Caco-2 (cell line): Measurements from ENCODE around the gene CCDC169. TPM values are rescaled to one million over a fixed set of nuclear protein-coding genes. Genes with fewer than 3 reads are reported as not detected.

ENCODE experiments used
- BruUV-seq: library from RNA; stranded (reverse); fragments of 400-500 nt; replicated peaks from 2 replicates; lab custom pipeline; 2021; lab: Mats Ljungman, UMichigan
- CTCF ChIA-PET: fragments of 300-600 bp; sonication (Branson Sonifier 250); formaldehyde crosslinking; loops from one replicate; lab custom pipeline; 2022; ENCODE audit warnings: antibody characterized with exemption; lab: Charles Lee
- POLR2A ChIA-PET: fragments of 300-600 bp; sonication (Branson Sonifier 250); formaldehyde crosslinking; loops from one replicate; lab custom pipeline; 2022; ENCODE audit warnings: antibody characterized with exemption; lab: Charles Lee
- DNase-seq, 2 experiments: peaks; one replicate each; pipeline versions ENCODE4 v3.0.0 to v3.0.0-alpha.2; 2020 to 2022
- H3K27me3 ChIP-seq: replicated peaks from 2 replicates; pipeline ENCODE4 v1.6.0; 2011; ENCODE audit warnings: low read length; ENCODE audit not compliant: control insufficient read depth, insufficient read depth
- H3K36me3 ChIP-seq: 2 replicates; pipeline ENCODE4 v1.5.1; 2011; ENCODE audit warnings: low read length; ENCODE audit not compliant: control insufficient read depth, insufficient read depth
- H3K4me1 ChIP-seq: fragments of 250-450 bp; sonication (Bioruptor Pico); 2 replicates; pipeline ENCODE4 v1.5.1; 2020; ENCODE audit warnings: mild to moderate bottlenecking
- H3K4me3 ChIP-seq: 2 replicates; pipeline ENCODE4 v1.5.1; 2011; ENCODE audit warnings: low read depth, mild to moderate bottlenecking, control low read depth, low read length
- H3K9me3 ChIP-seq: fragments of 250-450 bp; sonication (Bioruptor Pico); 2 replicates; pipeline ENCODE4 v1.5.1; 2020; ENCODE audit warnings: mild to moderate bottlenecking, moderate library complexity
- H3K27ac Mint-ChIP-seq: one replicate; pipeline ENCODE4 v1.8.0; 2022; ENCODE audit warnings: mixed read lengths; ENCODE audit not compliant: unreplicated experiment
- H3K27me3 Mint-ChIP-seq: one replicate; pipeline ENCODE4 v1.8.0; 2022; ENCODE audit warnings: mixed read lengths; ENCODE audit not compliant: insufficient read depth, unreplicated experiment
- H3K36me3 Mint-ChIP-seq: one replicate; pipeline ENCODE4 v1.8.0; 2022; ENCODE audit warnings: mild to moderate bottlenecking, mixed read lengths; ENCODE audit not compliant: insufficient read depth, unreplicated experiment
- H3K4me1 Mint-ChIP-seq: one replicate; pipeline ENCODE4 v1.8.0; 2022; ENCODE audit warnings: low read depth, mixed read lengths; ENCODE audit not compliant: unreplicated experiment
- H3K4me3 Mint-ChIP-seq: one replicate; pipeline ENCODE4 v1.8.0; 2022; ENCODE audit warnings: mild to moderate bottlenecking, moderate library complexity, mixed read lengths; ENCODE audit not compliant: unreplicated experiment
- H3K9me3 Mint-ChIP-seq: one replicate; pipeline ENCODE4 v1.8.0; 2022; ENCODE audit warnings: mixed read lengths; ENCODE audit not compliant: unreplicated experiment
- CTCF ChIP-seq, 2 experiments: fragments of 200-600 bp in 1 of 2; IDR thresholded peaks; 1 replicate in 1 of 2; 2 replicates in 1 of 2; pipeline versions ENCODE4 v1.5.1 to v1.8.0; 2011 to 2022; ENCODE audit warnings: antibody characterized with exemption in 1 of 2, control low read depth in 1 of 2, inconsistent platforms in 1 of 2, low read depth in 1 of 2, low read length in 1 of 2, mild to moderate bottlenecking in 1 of 2, moderate library complexity in 1 of 2; ENCODE audit not compliant: insufficient read depth in 1 of 2, severe bottlenecking in 1 of 2, unreplicated experiment in 1 of 2
- intact Hi-C: fragments of 100-400 bp; cut with micrococcal nuclease; formaldehyde crosslinking; loops from one replicate; pipeline ENCODE4 v1.10.0; 2022; ENCODE audit not compliant: unreplicated experiment
- total RNA-seq: library from RNA; stranded (reverse); gene quantifications from 2 replicates; pipeline ENCODE4 v1.2.3, GENCODE V29; 2022

CCDC169 gene
- total RNA-seq, 1 experiment from 2014 or later: not detected

DNA sequence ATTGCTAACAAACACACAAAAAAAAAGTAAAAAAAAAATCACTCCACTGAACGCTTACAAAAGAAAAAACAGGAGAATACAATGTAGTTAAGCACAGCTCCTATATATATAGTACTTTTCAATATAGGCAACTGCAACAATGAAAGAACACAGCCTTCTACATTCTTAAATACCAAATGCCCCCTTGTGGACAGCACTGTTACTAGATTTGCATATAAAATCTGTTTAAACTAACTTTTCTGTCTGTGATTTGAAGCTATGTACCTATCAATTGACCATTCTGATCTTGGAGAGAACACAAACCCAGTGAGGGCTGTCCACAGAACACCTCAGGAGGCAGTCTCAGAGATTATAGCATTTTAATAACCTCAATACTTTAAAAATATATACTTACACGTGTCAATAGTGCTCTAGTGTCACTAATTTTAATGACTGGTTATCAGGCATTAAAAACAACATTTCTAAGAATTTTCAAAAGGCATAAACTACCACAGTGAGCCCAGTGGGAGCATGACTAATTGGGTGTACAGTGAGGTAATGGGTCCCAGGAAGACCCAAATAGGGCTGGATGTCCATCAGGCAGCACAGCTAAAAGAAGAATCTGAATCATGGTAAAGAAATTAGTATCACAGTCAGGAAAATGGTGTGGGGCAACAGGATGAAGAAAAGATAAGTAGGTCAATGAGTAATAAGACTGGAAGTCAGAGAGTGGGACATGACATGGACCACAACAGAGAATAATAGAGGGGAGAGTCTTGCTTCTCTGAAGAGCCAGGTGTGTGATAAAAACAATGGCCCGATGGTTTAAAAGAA lies 22.2 kb downstream of the CCDC169 start:
- Mint-ChIP-seq H3K4me3 (no peak overlapping the region), H3K9me3 (no peaks in the 10 kb centered on the region), H3K27me3 (peaks cover 3% of the 10 kb centered on the region), H3K27ac (no peak overlapping the region), H3K4me1 (no peaks in the 10 kb centered on the region), H3K36me3 (no peaks in the 10 kb centered on the region)
- Histone ChIP-seq H3K9me3 (no peaks in the 10 kb centered on the region), H3K4me1 (no peaks in the 10 kb centered on the region), H3K4me3 (no peak overlapping the region), H3K36me3 (no peaks in the 10 kb centered on the region), H3K27me3 (no peaks in the 10 kb centered on the region)
- no TSS peak for BruUV-seq
- intact Hi-C loops: loop anchor here (1.0 kb wide), 2 partner anchors 85 to 297 kb away; no protein-coding TSS in a partner anchor
- peak; percentile 41 to 60 for TF ChIP-seq CTCF (IDR thresholded peaks at IDR 0.05; ENCODE audit: insufficient read depth in 1 of 2, low read depth in 1 of 2, low read length in 1 of 2, severe bottlenecking in 1 of 2, unreplicated experiment in 1 of 2)
- CTCF ChIA-PET: interaction anchor here (1.1 to 1.5 kb wide), 3 partner anchors 189 to 298 kb away, joined by 4 to 7 read pairs (median 5); no protein-coding TSS in a partner anchor
- POLR2A ChIA-PET: no interaction called here
- DNase-seq: peak in 1 of 2 experiments; percentile 39

DNA sequence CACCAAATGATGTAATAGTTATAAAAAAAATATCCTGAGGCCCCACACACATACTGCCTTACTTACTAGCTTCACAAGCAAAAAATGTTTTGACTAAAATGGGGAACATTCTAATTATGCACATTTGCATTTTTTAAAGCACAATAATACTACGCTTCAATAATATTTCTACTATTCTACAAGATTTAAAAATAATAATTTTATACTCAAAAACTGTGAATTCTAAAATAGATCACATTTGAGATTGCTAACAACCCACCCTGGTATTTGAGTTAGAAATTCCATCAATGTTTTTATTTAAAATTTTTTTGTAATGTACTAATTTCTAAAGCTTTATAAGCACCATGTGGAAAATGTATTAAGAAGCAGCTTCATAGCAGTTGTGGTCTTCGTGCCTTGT lies 24.2 kb downstream of the CCDC169 start:
- H3K36me3 ChIP-seq: no peaks in the 10 kb centered on the region
- POLR2A ChIA-PET: no interaction called here
- no peak overlapping the region for H3K27ac Mint-ChIP-seq
- intact Hi-C loops: no loop called here
- H3K9me3 ChIP-seq: no peaks in the 10 kb centered on the region
- no peak overlapping the region for H3K4me3 Mint-ChIP-seq
- H3K27me3 ChIP-seq: no peaks in the 10 kb centered on the region
- DNase-seq: no peak
- no TSS peak for BruUV-seq
- H3K4me1 Mint-ChIP-seq: no peaks in the 10 kb centered on the region
- H3K27me3 Mint-ChIP-seq: peaks cover 1% of the 10 kb centered on the region
- H3K9me3 Mint-ChIP-seq: no peaks in the 10 kb centered on the region
- H3K4me3 ChIP-seq: no peak overlapping the region
- TF ChIP-seq CTCF (IDR thresholded peaks at IDR 0.05; ENCODE audit: insufficient read depth in 1 of 2, low read depth in 1 of 2, low read length in 1 of 2, severe bottlenecking in 1 of 2, unreplicated experiment in 1 of 2): no peak
- H3K4me1 ChIP-seq: no peaks in the 10 kb centered on the region
- CTCF ChIA-PET: no interaction called here
- H3K36me3 Mint-ChIP-seq: no peaks in the 10 kb centered on the region

- Mint-ChIP-seq H3K9me3 (no peaks in the 10 kb centered on the region), H3K4me1 (no peaks in the 10 kb centered on the region), H3K27me3 (no peaks in the 10 kb centered on the region), H3K36me3 (no peaks in the 10 kb centered on the region), H3K4me3 (no peak overlapping the region), H3K27ac (no peak overlapping the region)
- no peak for TF ChIP-seq CTCF (IDR thresholded peaks at IDR 0.05; ENCODE audit: insufficient read depth in 1 of 2, low read depth in 1 of 2, low read length in 1 of 2, severe bottlenecking in 1 of 2, unreplicated experiment in 1 of 2)
- ChIA-PET POLR2A (no interaction called here), CTCF (no interaction called here)
- intact Hi-C loops: no loop called here
- BruUV-seq: no TSS peak
- Histone ChIP-seq H3K36me3 (no peaks in the 10 kb centered on the region), H3K9me3 (no peaks in the 10 kb centered on the region), H3K4me3 (no peak overlapping the region), H3K4me1 (no peaks in the 10 kb centered on the region), H3K27me3 (no peaks in the 10 kb centered on the region)
- DNase-seq: no peak
These were observed 35.6 kb downstream of the CCDC169 start for GRCh38 chr13:36261976-36262375.
